Measurements from ENCODE around the gene SCN1A.

DNA sequence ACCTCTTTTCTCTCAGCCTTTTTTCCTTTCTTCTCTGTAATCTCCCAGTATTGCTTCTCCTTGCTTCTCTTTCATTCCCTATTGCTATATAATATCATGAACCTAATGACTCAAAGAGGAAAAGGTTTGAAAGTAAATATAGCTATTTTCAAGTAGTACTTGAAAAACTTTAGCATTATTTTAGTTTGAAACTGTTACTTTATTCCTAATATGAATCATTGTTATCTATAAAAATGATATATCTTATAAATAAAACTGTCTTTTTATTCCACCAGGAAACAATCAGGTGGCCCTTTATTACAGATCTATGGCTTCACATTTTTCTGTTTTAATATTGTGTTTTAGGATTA, 311 bp upstream of the SCN1A start:
- TF ChIP-seq, protein P1, sequence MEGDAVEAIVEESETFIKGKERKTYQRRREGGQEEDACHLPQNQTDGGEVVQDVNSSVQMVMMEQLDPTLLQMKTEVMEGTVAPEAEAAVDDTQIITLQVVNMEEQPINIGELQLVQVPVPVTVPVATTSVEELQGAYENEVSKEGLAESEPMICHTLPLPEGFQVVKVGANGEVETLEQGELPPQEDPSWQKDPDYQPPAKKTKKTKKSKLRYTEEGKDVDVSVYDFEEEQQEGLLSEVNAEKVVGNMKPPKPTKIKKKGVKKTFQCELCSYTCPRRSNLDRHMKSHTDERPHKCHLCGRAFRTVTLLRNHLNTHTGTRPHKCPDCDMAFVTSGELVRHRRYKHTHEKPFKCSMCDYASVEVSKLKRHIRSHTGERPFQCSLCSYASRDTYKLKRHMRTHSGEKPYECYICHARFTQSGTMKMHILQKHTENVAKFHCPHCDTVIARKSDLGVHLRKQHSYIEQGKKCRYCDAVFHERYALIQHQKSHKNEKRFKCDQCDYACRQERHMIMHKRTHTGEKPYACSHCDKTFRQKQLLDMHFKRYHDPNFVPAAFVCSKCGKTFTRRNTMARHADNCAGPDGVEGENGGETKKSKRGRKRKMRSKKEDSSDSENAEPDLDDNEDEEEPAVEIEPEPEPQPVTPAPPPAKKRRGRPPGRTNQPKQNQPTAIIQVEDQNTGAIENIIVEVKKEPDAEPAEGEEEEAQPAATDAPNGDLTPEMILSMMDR (conservative IDR thresholded peaks at IDR 0.05; ENCODE audit: low read length): no peak
- TF ChIP-seq EZH2phosphoT487 (IDR thresholded peaks at IDR 0.05; ENCODE audit: borderline replicate concordance): no peak

Measured in Loucy (cell line).